ENCODE measurements around the gene KRTAP10-12.

The KRTAP10-12 gene

DNA sequence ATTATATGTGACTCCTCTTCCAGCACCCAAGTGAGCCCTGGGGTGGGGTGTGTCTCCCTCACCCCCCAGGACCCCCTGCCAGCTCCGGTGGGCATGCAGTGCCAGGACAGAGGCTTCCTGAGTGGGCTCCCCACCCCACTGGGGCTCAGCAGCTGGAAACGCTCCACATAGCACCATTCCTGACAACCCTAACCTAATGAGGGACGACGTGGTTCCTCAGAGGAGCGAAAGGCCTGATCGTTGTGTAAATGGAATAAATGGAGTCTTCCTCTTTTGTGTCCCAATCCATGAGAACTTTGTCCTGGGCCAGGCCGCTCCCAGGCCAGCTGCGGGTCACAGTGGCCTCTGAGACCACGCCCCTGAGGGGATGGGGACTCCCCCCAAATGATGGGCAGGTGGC is 16.2 kb downstream of the KRTAP10-12 start:
- Histone ChIP-seq H3K4me2 (ENCODE audit: low read depth, low read length) (no peak overlapping the region), H3K4me1 (ENCODE audit: low read length) (no peaks in the 10 kb centered on the region), H3K79me2 (ENCODE audit: low read length) (no peaks in the 10 kb centered on the region), H3K36me3 (replicated peaks; ENCODE audit: insufficient read depth, low read length) (no peaks in the 10 kb centered on the region), H3K27ac (ENCODE audit: low read length) (no peak overlapping the region), H3K4me3 (ENCODE audit: low read length) (no peak overlapping the region), H4K20me1 (ENCODE audit: insufficient read depth, low read length) (no peaks in the 10 kb centered on the region), H2AFZ (ENCODE audit: low read length) (no peak overlapping the region), H3K9me3 (replicated peaks; ENCODE audit: insufficient read depth, low read length) (no peaks in the 10 kb centered on the region), H3F3A (ENCODE audit: insufficient read depth, low read length) (no peaks in the 10 kb centered on the region), H3K9me2 (replicated peaks; ENCODE audit: insufficient read depth, low read length) (no peaks in the 10 kb centered on the region), H3K27me3 (replicated peaks; ENCODE audit: insufficient read depth, low read length) (peaks cover 93% of the 10 kb centered on the region), H3K9ac (ENCODE audit: low read length) (no peak overlapping the region)
- no peak for TF ChIP-seq EZH2phosphoT487 (IDR thresholded peaks at IDR 0.05; ENCODE audit: low read length)
- no peak for DNase-seq

DNA sequence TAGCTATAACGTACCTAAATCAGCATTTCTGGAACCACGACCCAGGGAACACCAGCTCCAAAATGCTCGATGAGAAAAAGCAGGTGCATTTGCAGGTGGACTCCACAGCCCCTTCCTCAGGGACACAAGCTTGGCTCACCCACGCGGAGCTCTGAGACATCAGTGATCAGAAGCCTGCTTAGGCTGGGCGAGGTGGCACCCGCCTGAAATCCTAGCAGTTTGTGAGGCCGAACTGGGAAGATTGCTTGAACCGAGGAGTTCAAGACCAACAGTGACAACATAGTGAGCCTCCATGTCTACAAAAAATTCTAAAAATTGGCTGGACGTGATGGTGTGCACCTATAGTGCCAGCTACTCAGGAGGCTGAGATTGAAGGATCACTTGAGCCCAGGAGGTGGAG is 16.9 kb downstream of the KRTAP10-12 start:
- TF ChIP-seq, protein P1, sequence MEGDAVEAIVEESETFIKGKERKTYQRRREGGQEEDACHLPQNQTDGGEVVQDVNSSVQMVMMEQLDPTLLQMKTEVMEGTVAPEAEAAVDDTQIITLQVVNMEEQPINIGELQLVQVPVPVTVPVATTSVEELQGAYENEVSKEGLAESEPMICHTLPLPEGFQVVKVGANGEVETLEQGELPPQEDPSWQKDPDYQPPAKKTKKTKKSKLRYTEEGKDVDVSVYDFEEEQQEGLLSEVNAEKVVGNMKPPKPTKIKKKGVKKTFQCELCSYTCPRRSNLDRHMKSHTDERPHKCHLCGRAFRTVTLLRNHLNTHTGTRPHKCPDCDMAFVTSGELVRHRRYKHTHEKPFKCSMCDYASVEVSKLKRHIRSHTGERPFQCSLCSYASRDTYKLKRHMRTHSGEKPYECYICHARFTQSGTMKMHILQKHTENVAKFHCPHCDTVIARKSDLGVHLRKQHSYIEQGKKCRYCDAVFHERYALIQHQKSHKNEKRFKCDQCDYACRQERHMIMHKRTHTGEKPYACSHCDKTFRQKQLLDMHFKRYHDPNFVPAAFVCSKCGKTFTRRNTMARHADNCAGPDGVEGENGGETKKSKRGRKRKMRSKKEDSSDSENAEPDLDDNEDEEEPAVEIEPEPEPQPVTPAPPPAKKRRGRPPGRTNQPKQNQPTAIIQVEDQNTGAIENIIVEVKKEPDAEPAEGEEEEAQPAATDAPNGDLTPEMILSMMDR (IDR thresholded peaks at IDR 0.05; ENCODE audit: low read length): no peak
- TF ChIP-seq EZH2 (optimal IDR thresholded peaks at IDR 0.05; ENCODE audit: low read depth, low read length): no peak
- TF ChIP-seq EZH2phosphoT487 (IDR thresholded peaks at IDR 0.05; ENCODE audit: low read length): no peak
- H3K27ac ChIP-seq (ENCODE audit: low read length): no peak overlapping the region
- no peak for DNase-seq
- H4K20me1 ChIP-seq (ENCODE audit: insufficient read depth, low read length): no peaks in the 10 kb centered on the region
- no peaks in the 10 kb centered on the region for H3K4me1 ChIP-seq (ENCODE audit: low read length)
- no peaks in the 10 kb centered on the region for H3K9me3 ChIP-seq (replicated peaks; ENCODE audit: insufficient read depth, low read length)
- H3F3A ChIP-seq (ENCODE audit: insufficient read depth, low read length): no peaks in the 10 kb centered on the region
- H3K4me2 ChIP-seq (ENCODE audit: low read depth, low read length): no peak overlapping the region
- no peak overlapping the region for H3K9ac ChIP-seq (ENCODE audit: low read length)
- no peaks in the 10 kb centered on the region for H3K9me2 ChIP-seq (replicated peaks; ENCODE audit: insufficient read depth, low read length)
- no peaks in the 10 kb centered on the region for H3K79me2 ChIP-seq (ENCODE audit: low read length)
- no peak overlapping the region for H3K4me3 ChIP-seq (ENCODE audit: low read length)
- H2AFZ ChIP-seq (ENCODE audit: low read length): no peak overlapping the region
- H3K36me3 ChIP-seq (replicated peaks; ENCODE audit: insufficient read depth, low read length): no peaks in the 10 kb centered on the region
- peaks cover 93% of the 10 kb centered on the region for H3K27me3 ChIP-seq (replicated peaks; ENCODE audit: insufficient read depth, low read length)

DNA sequence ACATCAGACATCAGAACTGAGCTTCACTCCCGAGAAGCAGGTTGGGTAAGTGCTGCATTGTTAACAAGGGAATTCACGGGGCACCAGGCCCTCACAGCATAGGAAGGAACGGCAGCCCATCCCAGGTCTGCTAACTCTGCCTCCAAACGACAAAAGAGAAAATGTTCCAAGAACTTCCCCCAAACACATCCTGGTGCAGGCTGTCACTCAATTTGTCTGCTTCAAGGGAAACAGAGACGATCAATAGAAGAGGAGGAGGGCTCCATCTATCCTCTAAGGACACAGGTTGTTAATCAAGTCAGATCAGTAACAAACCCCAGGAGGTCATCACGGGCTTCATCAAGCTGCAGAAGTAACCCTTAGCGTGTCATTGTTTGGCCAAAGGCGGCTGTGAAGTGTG is 17.9 kb downstream of the KRTAP10-12 start:
- Histone ChIP-seq H4K20me1 (ENCODE audit: insufficient read depth, low read length) (no peaks in the 10 kb centered on the region), H3F3A (ENCODE audit: insufficient read depth, low read length) (no peaks in the 10 kb centered on the region), H3K27me3 (replicated peaks; ENCODE audit: insufficient read depth, low read length) (peaks cover 93% of the 10 kb centered on the region), H3K9me3 (replicated peaks; ENCODE audit: insufficient read depth, low read length) (no peaks in the 10 kb centered on the region), H3K36me3 (replicated peaks; ENCODE audit: insufficient read depth, low read length) (no peaks in the 10 kb centered on the region), H3K27ac (ENCODE audit: low read length) (no peak overlapping the region), H3K4me3 (ENCODE audit: low read length) (0 out of 2 replicates have a peak overlapping the region, but pooled peaks have one; percentile 0), H3K79me2 (ENCODE audit: low read length) (no peaks in the 10 kb centered on the region), H3K9ac (ENCODE audit: low read length) (no peak overlapping the region), H3K9me2 (replicated peaks; ENCODE audit: insufficient read depth, low read length) (no peaks in the 10 kb centered on the region), H3K4me2 (ENCODE audit: low read depth, low read length) (peak overlapping the region; percentile 16), H2AFZ (ENCODE audit: low read length) (no peak overlapping the region), H3K4me1 (ENCODE audit: low read length) (no peaks in the 10 kb centered on the region)
- no peak for DNase-seq
- TF ChIP-seq, protein P1 (IDR thresholded peaks at IDR 0.05; ENCODE audit: low read length): no peak
- TF ChIP-seq EZH2phosphoT487 (IDR thresholded peaks at IDR 0.05; ENCODE audit: low read length): no peak
- TF ChIP-seq EZH2 (optimal IDR thresholded peaks at IDR 0.05; ENCODE audit: low read depth, low read length): no peak

DNA sequence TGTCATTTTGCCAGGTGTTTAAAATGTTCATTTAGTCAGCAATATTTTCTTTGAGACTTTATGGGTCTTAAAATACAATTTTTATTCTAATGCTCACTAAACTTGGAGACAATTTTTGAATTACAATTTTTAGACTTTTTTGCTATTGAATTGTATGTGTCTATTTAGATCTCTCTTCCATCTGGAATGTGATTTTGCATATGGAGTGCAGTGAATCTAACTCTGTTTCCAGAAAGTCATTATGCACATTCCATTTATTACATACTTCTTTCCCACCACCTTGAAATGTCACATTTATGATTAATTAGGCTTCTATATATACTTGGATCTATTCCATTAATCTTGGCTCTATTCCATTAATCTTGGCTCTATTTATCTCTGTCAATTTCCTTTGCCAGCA is 20.0 kb downstream of the KRTAP10-12 start:
- TF ChIP-seq, protein P1 (IDR thresholded peaks at IDR 0.05; ENCODE audit: low read length): no peak
- no peak for TF ChIP-seq EZH2 (optimal IDR thresholded peaks at IDR 0.05; ENCODE audit: low read depth, low read length)
- no peak for TF ChIP-seq EZH2phosphoT487 (IDR thresholded peaks at IDR 0.05; ENCODE audit: low read length)
- Histone ChIP-seq H3K27me3 (replicated peaks; ENCODE audit: insufficient read depth, low read length) (peaks cover 92% of the 10 kb centered on the region), H2AFZ (ENCODE audit: low read length) (no peak overlapping the region), H3K79me2 (ENCODE audit: low read length) (no peaks in the 10 kb centered on the region), H3K4me3 (ENCODE audit: low read length) (no peak overlapping the region), H3K27ac (ENCODE audit: low read length) (no peak overlapping the region), H3K9me2 (replicated peaks; ENCODE audit: insufficient read depth, low read length) (no peaks in the 10 kb centered on the region), H3F3A (ENCODE audit: insufficient read depth, low read length) (no peaks in the 10 kb centered on the region), H3K4me2 (ENCODE audit: low read depth, low read length) (no peak overlapping the region), H3K36me3 (replicated peaks; ENCODE audit: insufficient read depth, low read length) (no peaks in the 10 kb centered on the region), H3K9ac (ENCODE audit: low read length) (no peak overlapping the region), H3K4me1 (ENCODE audit: low read length) (no peaks in the 10 kb centered on the region), H4K20me1 (ENCODE audit: insufficient read depth, low read length) (no peaks in the 10 kb centered on the region), H3K9me3 (replicated peaks; ENCODE audit: insufficient read depth, low read length) (no peaks in the 10 kb centered on the region)
- DNase-seq: no peak
